Fibroblast of villous mesenchyme (primary cell): Measurements from ENCODE around the gene SGCA. TPM values are rescaled to one million over a fixed set of nuclear protein-coding genes. Genes with fewer than 3 reads are reported as not detected.
A peak's percentile ranks its signal among the peaks of the same experiment; 100 is the strongest.

Experiments
- DNase-seq: peaks from one replicate; pipeline ENCODE4 v3.0.0-alpha.2; 2010; ENCODE audit warnings: low read depth
- H3K4me3 ChIP-seq: 2 replicates; pipeline ENCODE4 v1.5.1; 2011; ENCODE audit warnings: low read depth, mild to moderate bottlenecking, low read length
- CTCF ChIP-seq: IDR thresholded peaks from 2 replicates; pipeline ENCODE4 v1.5.1; 2012; ENCODE audit warnings: low read depth, mild to moderate bottlenecking, low read length; ENCODE audit not compliant: insufficient read depth
- total RNA-seq: library from RNA; depleted of rRNA; stranded (reverse); fragments of >200 nt; gene quantifications from 2 replicates; pipeline ENCODE4 v1.2.3, GENCODE V29; 2012

Gene SGCA
- total RNA-seq, 1 donor = not detected

DNA sequence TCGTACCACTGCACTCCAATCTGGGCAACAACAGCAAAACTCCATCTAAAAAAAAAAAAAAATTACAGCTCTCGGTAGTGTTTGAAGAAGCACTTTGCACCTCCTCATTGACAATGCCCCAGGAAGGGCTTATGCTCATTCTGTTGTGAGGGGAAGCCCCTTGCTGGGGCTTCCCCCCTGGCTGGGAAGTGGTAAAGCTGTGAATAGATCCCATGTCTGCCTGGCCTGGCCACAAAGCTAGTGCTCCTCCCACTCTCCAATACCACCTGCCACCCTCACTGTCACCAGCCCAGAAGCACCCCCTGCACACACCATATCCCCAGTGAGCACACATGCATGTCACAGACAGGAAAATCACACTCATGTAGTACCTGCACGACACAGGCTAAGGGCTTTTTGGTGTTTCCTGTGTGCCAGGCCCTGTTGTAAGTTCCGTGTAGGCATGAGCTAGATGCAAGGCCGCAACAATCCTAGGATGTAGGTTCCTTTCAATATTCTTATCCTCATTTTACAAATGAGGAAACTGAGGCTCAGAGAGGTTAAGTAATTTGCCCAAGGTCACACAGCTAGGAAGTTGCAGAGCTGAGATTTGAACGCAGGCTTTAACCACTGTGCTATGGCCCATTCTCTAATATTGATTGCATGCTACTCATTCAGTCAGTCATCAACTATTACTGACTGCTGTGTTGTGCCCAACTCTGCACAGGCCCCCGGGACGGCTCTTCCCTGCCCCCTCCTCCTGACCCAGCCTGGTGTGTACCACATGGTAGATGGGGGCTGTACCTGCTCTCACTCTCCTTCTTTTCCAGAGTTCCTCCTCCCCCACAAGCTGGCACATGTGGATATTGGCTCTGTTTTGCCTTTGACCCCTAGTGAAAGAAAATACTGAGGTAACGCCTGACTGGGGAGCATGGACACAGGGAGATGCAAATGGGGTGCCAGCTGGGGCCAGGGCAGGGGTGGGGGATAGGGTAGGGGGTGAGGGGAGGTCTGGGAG is 47.5 kb downstream of the SGCA start:
- H3K4me3 ChIP-seq = no peak overlapping the region
- no peak for TF ChIP-seq CTCF
- no peak for DNase-seq

- no peak for TF ChIP-seq CTCF
- H3K4me3 ChIP-seq = no peak overlapping the region
- peak; percentile 91 for DNase-seq
Measured at GRCh38 chr17:50214976-50215760, 49.4 kb downstream of the SGCA start.

DNA sequence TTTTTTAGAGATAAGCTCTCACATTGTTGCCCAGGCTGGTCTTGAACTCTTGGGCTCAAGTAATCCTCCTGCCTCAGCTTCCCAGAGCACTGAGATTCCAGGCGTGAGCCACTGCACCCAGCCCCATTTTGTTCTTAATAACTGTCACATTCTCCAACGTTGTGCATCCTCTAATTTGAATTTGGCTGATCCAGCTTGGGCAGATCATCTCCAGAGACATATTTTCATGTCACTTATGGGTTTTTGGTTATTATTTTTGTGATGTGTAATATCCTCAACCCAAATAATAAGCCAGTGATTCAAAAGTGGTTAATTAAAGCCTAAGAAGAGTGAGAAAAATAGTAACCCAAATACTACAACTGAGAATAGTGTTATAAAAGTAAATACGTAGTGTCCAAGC is 51.8 kb downstream of the SGCA start:
- no peak for DNase-seq
- TF ChIP-seq CTCF = no peak
- H3K4me3 ChIP-seq = no peak overlapping the region

DNA sequence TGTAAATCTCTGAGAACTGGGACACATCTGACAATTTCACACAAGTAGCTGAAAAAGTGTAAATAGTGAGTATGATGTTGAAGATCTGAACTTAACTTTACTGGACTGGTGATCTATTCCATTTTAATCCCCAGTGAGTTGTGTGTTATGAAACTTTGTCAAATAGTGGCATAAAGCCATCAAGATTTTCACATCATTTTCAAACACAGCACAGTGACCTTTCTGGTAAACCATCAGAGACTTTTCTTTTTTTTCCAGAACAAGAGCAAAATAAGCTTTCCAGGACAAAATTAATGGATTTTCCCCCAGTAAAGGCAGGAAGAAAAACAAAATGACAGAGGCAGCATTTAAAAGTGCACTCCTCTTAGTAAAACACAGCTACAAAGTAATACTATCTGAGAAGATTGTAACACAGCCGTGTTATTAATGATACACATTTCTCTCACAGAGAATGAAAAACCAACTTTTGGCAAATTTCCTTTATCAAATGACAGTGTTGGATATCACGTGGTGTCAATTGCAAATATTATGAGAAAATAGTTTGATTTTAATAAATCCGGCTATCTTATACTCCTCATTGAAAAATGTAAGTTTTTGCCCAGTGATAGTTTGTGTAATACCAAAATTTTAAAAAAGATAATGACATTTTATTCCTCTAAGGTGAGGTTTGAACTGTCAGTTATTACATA is 52.4 kb downstream of the SGCA start:
- no peak overlapping the region for H3K4me3 ChIP-seq
- DNase-seq = peak; percentile 87
- TF ChIP-seq CTCF = no peak

DNA sequence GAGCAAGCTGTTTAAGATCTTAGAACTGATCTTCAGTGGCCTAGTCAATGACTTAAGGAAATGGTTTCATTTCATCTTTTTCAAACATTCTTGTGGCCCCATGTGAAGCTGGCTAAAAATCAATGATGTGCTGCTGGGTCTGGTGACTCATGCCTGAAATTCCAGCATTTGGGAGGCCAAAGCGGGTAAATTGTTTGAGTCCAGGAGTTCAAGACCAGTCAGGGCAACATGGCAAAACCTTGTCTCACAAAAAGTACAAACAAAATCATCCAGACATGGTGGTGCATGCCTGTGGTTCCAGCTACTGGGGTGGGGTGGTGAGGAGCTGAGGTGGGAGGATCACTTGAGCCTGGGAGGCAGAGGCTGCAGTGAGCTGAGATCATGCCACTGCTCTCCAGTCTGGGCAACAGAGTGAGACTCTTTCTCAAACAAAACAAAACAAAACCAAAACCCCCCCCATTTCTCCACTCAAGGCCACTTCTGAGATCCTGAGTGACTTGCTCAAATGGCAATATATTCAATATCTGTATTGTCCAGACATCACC is 53.0 kb downstream of the SGCA start:
- no peak for TF ChIP-seq CTCF
- DNase-seq = peak; percentile 98
- H3K4me3 ChIP-seq = peak overlapping the region; percentile 40

DNA sequence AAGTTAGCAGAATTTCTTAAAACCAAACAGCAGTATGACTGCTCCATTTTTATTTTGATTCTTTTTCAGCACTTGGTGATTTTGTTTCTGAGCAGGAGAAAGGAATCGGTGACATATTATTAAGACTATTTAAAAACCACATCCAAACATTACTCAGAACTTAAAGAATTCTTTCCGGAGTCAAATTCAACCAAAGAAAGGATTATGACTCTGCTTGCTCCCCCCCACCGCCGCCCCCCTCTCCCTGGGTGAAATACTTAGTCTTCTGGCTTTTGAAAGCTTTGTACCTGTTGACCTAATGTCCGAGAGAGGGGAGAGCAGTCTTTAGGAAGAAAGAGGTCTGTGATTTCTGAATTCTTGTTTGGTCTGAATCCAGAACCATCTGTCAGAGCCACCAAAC is 53.5 kb downstream of the SGCA start:
- peak overlapping the region; percentile 40 for H3K4me3 ChIP-seq
- DNase-seq = peak; percentile 88
- TF ChIP-seq CTCF = no peak
